Left ventricle myocardium inferior (tissue), 1 donor: ENCODE data around the gene OR10D3. TPM values are rescaled to one million over a fixed set of nuclear protein-coding genes. Genes with fewer than 3 reads are reported as not detected.
"Not testable (repeated sequence)": the region's sequence is repeated elsewhere in the genome, so short reads cannot be mapped to it uniquely, and the experiment has no call there.

Experiments used
- DNase-seq: peaks from one replicate; pipeline ENCODE4 v3.0.0-alpha.2; 2020
- H3K27ac ChIP-seq: fragments of 200-600 bp; replicated peaks from 2 replicates; pipeline ENCODE4 v1.8.0; 2021
- H3K27me3 ChIP-seq: fragments of 200-600 bp; 2 replicates; pipeline ENCODE4 v1.8.0; 2021; ENCODE audit warnings: low read depth
- H3K36me3 ChIP-seq: fragments of 200-600 bp; 2 replicates; pipeline ENCODE4 v1.8.0; 2021
- H3K4me1 ChIP-seq: fragments of 200-600 bp; 2 replicates; pipeline ENCODE4 v1.8.0; 2021
- H3K4me3 ChIP-seq: fragments of 200-600 bp; 2 replicates; pipeline ENCODE4 v1.8.0; 2021; ENCODE audit warnings: mild to moderate bottlenecking, moderate library complexity
- H3K9me3 ChIP-seq: fragments of 200-600 bp; replicated peaks from 2 replicates; pipeline ENCODE4 v1.8.0; 2021
- intact Hi-C: fragments of 100-400 bp; cut with micrococcal nuclease; formaldehyde crosslinking; loops from one replicate; pipeline ENCODE4 v1.11.0; 2022
- total RNA-seq: library from RNA; stranded (reverse); fragmentation: NEBNext Ultra II Directional; extraction: Animal tissue kit (Norgen Biotek cat#: 25700); gene quantifications from one replicate; pipeline ENCODE4 v1.2.1, GENCODE V29; 2021
- TF ChIP-seq, protein P1 (sequence below): fragments of 200-600 bp; IDR thresholded peaks from 2 replicates; pipeline ENCODE4 v1.8.0; 2021; ENCODE audit warnings: antibody characterized with exemption, mild to moderate bottlenecking, borderline replicate concordance
- donor health status: DM: no; HTN: yes; CAD: no; lungs with severe emphysema.

OR10D3 gene
- total RNA-seq, 1 donor from 2014 or later = not detected

GRCh38 chr11:124219126-124219525 lies 36.0 kb downstream of the OR10D3 start:
- no peak for DNase-seq
- H3K4me1 ChIP-seq = no peaks in the 10 kb centered on the region
- no peak overlapping the region for H3K4me3 ChIP-seq
- H3K27me3 ChIP-seq = peaks cover 4% of the 10 kb centered on the region
- H3K36me3 ChIP-seq = no peaks in the 10 kb centered on the region
- intact Hi-C loops = no loop called here
- H3K27ac ChIP-seq = no peak overlapping the region
- H3K9me3 ChIP-seq = no peaks in the 10 kb centered on the region
- TF ChIP-seq, protein P1, sequence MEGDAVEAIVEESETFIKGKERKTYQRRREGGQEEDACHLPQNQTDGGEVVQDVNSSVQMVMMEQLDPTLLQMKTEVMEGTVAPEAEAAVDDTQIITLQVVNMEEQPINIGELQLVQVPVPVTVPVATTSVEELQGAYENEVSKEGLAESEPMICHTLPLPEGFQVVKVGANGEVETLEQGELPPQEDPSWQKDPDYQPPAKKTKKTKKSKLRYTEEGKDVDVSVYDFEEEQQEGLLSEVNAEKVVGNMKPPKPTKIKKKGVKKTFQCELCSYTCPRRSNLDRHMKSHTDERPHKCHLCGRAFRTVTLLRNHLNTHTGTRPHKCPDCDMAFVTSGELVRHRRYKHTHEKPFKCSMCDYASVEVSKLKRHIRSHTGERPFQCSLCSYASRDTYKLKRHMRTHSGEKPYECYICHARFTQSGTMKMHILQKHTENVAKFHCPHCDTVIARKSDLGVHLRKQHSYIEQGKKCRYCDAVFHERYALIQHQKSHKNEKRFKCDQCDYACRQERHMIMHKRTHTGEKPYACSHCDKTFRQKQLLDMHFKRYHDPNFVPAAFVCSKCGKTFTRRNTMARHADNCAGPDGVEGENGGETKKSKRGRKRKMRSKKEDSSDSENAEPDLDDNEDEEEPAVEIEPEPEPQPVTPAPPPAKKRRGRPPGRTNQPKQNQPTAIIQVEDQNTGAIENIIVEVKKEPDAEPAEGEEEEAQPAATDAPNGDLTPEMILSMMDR = no peak

- Histone ChIP-seq H3K36me3 (no peaks in the 10 kb centered on the region), H3K4me1 (no peaks in the 10 kb centered on the region), H3K9me3 (no peaks in the 10 kb centered on the region), H3K4me3 (no peak overlapping the region), H3K27ac (no peak overlapping the region), H3K27me3 (peaks cover 4% of the 10 kb centered on the region)
- TF ChIP-seq, protein P1 = no peak
- intact Hi-C loops = no loop called here
- DNase-seq = no peak
These were observed 39.3 kb downstream of the OR10D3 start for GRCh38 chr11:124222407-124222806.

GRCh38 chr11:124224618-124225423 lies 41.7 kb downstream of the OR10D3 start:
- intact Hi-C loops, H3K27ac ChIP-seq, DNase-seq, H3K4me3 ChIP-seq, H3K27me3 ChIP-seq, H3K9me3 ChIP-seq, H3K4me1 ChIP-seq, H3K36me3 ChIP-seq: not testable (repeated sequence)

DNA sequence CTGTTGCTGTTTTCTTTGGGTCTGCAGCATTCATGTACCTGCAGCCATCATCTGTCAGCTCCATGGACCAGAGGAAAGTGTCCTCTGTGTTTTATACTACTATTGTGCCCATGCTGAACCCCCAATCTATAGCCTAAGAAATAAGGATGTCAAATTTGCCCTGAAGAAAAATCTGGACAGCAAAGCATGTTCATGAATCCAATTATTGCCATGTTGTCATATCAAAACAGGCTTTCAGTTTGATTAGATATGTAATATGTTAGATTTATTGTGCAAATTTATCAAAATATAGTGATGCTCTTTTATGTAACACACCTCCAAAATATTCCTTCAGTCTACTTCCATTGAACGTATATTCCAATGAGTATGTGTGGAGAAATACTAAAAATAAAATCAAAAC lies 42.3 kb downstream of the OR10D3 start:
- TF ChIP-seq, protein P1 = no peak
- no peaks in the 10 kb centered on the region for H3K36me3 ChIP-seq
- no peak overlapping the region for H3K4me3 ChIP-seq
- intact Hi-C loops = no loop called here
- H3K27me3 ChIP-seq = peaks cover 4% of the 10 kb centered on the region
- no peaks in the 10 kb centered on the region for H3K4me1 ChIP-seq
- H3K9me3 ChIP-seq = no peaks in the 10 kb centered on the region
- DNase-seq = no peak
- no peak overlapping the region for H3K27ac ChIP-seq

GRCh38 chr11:124233376-124233775 lies 50.2 kb downstream of the OR10D3 start:
- no peaks in the 10 kb centered on the region for H3K9me3 ChIP-seq
- TF ChIP-seq, protein P1 = no peak
- H3K4me1 ChIP-seq = no peaks in the 10 kb centered on the region
- intact Hi-C loops = no loop called here
- no peaks in the 10 kb centered on the region for H3K36me3 ChIP-seq
- no peaks in the 10 kb centered on the region for H3K27me3 ChIP-seq
- no peak overlapping the region for H3K27ac ChIP-seq
- DNase-seq = no peak
- no peak overlapping the region for H3K4me3 ChIP-seq

Other genes starting within 250 kb of the OR10D3 start
- gene OR4D5, start 243.7 kb upstream of the OR10D3 start, total RNA-seq = not detected
- gene OR6T1, start 239.5 kb upstream of the OR10D3 start, total RNA-seq = not detected
- not detected for gene OR10S1, start 205.6 kb upstream of the OR10D3 start, total RNA-seq
- not detected for gene OR10G6, start 188.2 kb upstream of the OR10D3 start, total RNA-seq
- not detected for gene OR10G4, start 170.3 kb upstream of the OR10D3 start, total RNA-seq
- not detected for gene OR10G9, start 160.3 kb upstream of the OR10D3 start, total RNA-seq
- gene OR10G8, start 156.5 kb upstream of the OR10D3 start, total RNA-seq = not detected
- gene OR10G7, start 142.0 kb upstream of the OR10D3 start, total RNA-seq = not detected
- 4.6 TPM for gene VWA5A, start 67.9 kb upstream of the OR10D3 start, total RNA-seq
- not detected for gene OR8G1, start 57.8 kb downstream of the OR10D3 start, total RNA-seq
- gene OR8G5, start 73.0 kb downstream of the OR10D3 start, total RNA-seq = not detected
- gene OR8D1, start 130.6 kb downstream of the OR10D3 start, total RNA-seq = not detected
- not detected for gene OR8D2, start 136.9 kb downstream of the OR10D3 start, total RNA-seq
- not detected for gene OR8B2, start 201.2 kb downstream of the OR10D3 start, total RNA-seq
- not detected for gene OR8B3, start 215.7 kb downstream of the OR10D3 start, total RNA-seq
- gene OR8B4, start 241.5 kb downstream of the OR10D3 start, total RNA-seq = not detected